Heart left ventricle (tissue), 13 donors: ENCODE measurements around the gene DEFB112.

Source experiments
- CTCF ChIP-seq, 12 donors: fragments of 200-600 bp; sonication (generic) in 4 of 12; IDR thresholded peaks; one replicate each; pipeline versions ENCODE4 v1.5.0 to v1.8.0; 2018 to 2022; ENCODE audit warnings: antibody characterized with exemption in 12 of 12, mild to moderate bottlenecking in 5 of 12
- POLR2A ChIP-seq, 2 donors: fragments of 450-650 bp; IDR thresholded peaks; one replicate each; pipeline ENCODE4 v1.6.1; 2017; ENCODE audit warnings: antibody characterized with exemption in 2 of 2, mild to moderate bottlenecking in 2 of 2, moderate library complexity in 2 of 2
- donor health status: ischemic (EF 13 %, LVEDD 7.1; RV severe dilation, severe dysfunction).
- donor health status: DM: no; HTN: yes; CAD: no.
- donor health status: DM: no; HTN: no; CAD: no.
- donor health status: ischemic (EF 25% LVEDD 6.9; RV normal size, moderate dysfunction).
- donor health status: ischemic (EF 25% LVEDD 5.7; RV mildly dilated, moderate dysfunction).
- donor health status: ischemic (EF 35%, LVEDD 5.7; RV mildly dilated, moderate dysfunction).
- donor health status: nonischemic (EF 11% LVEDD 7.7; RV severe dilation, severe dysfunction).
- donor health status: DM: yes; HTN: yes; CAD: no.
- donor health status: PGD.
- donor health status: ischemic (EF 29% LVEDD 5.4; RV normal size, mild dysfunction).
- donor health status: nonischemic (EF 23%, LVEDD 6.1; RV moderate dilation, normal function).

- TF ChIP-seq CTCF (IDR thresholded peaks at IDR 0.05) (no peak), POLR2A (IDR thresholded peaks at IDR 0.05) (no peak)
Observed at GRCh38 chr6:50076431-50076830, 26.7 kb upstream of the DEFB112 start.
